KMS-11 (cell line): Measurements from ENCODE around the gene KIFC3.

Experiments
- H2AFZ ChIP-seq: fragments of 200-600 bp; sonication (generic); 2 replicates; pipeline ENCODE4 v1.6.1; 2016; ENCODE audit warnings: antibody characterized with exemption, mixed run types, low read depth
- H3K27ac ChIP-seq: fragments of 200-600 bp; sonication (generic); 2 replicates; pipeline ENCODE4 v1.6.1; 2016; ENCODE audit warnings: mild to moderate bottlenecking, mixed run types
- H3K27me3 ChIP-seq: fragments of 200-600 bp; sonication (generic); 2 replicates; pipeline ENCODE4 v1.6.1; 2017; ENCODE audit warnings: mild to moderate bottlenecking, low read depth, mixed run types, moderate library complexity; ENCODE audit not compliant: insufficient read depth
- H3K36me3 ChIP-seq: fragments of 200-600 bp; sonication (generic); 2 replicates; pipeline ENCODE4 v1.6.1; 2017; ENCODE audit warnings: mild to moderate bottlenecking, mixed run types; ENCODE audit not compliant: insufficient read depth
- H3K4me1 ChIP-seq: fragments of 200-600 bp; sonication (generic); 2 replicates; pipeline ENCODE4 v1.6.1; 2016; ENCODE audit warnings: mild to moderate bottlenecking, low read depth, mixed run types; ENCODE audit not compliant: poor library complexity, severe bottlenecking
- H3K4me2 ChIP-seq: fragments of 200-600 bp; sonication (generic); 2 replicates; pipeline ENCODE4 v1.7.0; 2016; ENCODE audit warnings: mild to moderate bottlenecking, mixed run types
- H3K4me3 ChIP-seq: fragments of 200-600 bp; sonication (generic); IDR thresholded peaks from 2 replicates; pipeline ENCODE4 v1.6.1; 2017; ENCODE audit warnings: low read depth, low read length, mixed read lengths; ENCODE audit not compliant: insufficient read depth
- H3K79me2 ChIP-seq: fragments of 200-600 bp; sonication (generic); 2 replicates; pipeline ENCODE4 v1.6.1; 2016; ENCODE audit warnings: low read depth, mixed run types; ENCODE audit not compliant: insufficient read depth
- H3K9ac ChIP-seq: fragments of 200-600 bp; sonication (generic); 2 replicates; pipeline ENCODE4 v1.6.1; 2016; ENCODE audit warnings: mild to moderate bottlenecking, mixed run types
- H4K20me1 ChIP-seq: fragments of 200-600 bp; sonication (generic); 2 replicates; pipeline ENCODE4 v1.6.1; 2016; ENCODE audit warnings: mild to moderate bottlenecking, mixed run types; ENCODE audit not compliant: insufficient read depth
- CTCF ChIP-seq: fragments of 200-600 bp; sonication (generic); conservative IDR thresholded peaks from 2 replicates; pipeline ENCODE4 v1.6.1; 2017; ENCODE audit warnings: low read depth, mild to moderate bottlenecking, antibody characterized with exemption, low read length, moderate library complexity, mixed read lengths

Gene KIFC3

DNA sequence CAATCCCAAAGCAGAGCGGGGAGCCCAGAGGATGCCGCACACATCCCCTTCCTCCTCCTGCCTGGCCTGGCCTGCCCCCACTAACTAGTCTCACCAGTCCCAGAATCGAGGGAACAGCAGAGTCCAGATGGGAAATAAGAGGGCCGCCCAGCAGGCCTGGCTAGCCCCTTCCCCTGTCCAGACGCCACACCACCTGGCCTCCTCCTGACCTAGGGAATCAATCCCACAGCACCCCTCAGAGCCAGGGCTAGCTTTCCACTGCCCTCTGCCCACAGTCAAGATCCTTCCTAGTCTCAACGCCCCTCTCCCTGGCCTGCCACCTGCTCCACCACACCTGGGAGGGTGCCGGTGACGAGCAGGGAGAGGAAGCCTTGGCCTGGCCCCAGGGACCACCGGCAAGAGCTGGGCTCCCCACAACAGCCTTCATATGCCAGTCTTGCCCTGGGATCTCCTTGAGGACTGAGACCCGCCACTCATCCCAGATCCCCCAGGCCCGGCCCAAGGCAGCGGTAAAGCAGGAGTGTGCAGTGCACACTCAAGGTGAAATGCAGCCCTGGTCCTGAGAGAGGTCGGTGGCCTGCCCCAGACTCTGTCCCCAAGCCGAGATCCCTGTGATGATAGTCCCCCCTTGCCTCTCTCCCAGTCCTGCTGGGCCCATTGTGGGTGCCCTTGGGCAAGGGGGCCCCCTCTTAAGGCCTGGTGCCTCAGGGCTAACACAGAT is 38.8 kb downstream of the KIFC3 start:
- no peak overlapping the region for H3K27ac ChIP-seq

DNA sequence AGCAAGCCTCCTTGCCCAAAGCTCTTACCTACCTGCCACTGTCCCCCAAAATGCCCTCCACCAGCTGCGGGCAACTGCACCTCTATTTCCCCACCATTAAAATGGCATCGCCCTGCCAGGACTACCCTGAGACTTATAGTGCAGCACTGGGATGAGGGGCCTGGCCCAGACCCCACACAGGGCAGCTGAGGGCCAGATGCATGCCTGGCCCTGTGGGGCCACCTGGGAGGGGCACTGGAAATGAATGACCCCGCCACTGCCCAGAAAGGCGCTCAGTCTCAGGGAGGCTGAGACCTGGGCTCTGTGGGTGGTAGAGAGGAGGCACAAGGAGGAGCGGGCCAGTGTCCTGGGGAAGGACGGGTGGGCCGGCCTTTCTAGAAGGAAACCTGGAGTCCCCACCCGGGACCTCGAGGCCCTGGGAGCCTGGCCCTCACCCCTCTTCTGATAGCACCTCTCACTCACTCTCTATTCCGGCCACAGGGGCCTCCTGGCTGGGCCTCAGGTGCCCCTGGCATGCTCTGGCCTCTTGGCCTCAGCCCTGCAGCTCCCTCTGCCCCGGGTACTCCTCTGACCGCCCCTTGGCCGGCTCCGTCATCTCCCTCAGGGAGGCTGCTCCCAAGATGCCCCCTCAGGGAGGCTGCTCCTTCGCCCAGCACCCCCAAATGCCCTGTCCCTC is 39.8 kb downstream of the KIFC3 start:
- H3K36me3 ChIP-seq, result no peaks in the 10 kb centered on the region
- H3K79me2 ChIP-seq, result no peaks in the 10 kb centered on the region
- no peak overlapping the region for H2AFZ ChIP-seq
- H3K9ac ChIP-seq, result no peak overlapping the region
- TF ChIP-seq CTCF, result no peak
- no peak overlapping the region for H3K4me2 ChIP-seq
- H3K4me3 ChIP-seq, result no peak overlapping the region
- no peaks in the 10 kb centered on the region for H3K27me3 ChIP-seq
- no peaks in the 10 kb centered on the region for H4K20me1 ChIP-seq
- H3K27ac ChIP-seq, result no peak overlapping the region
- peaks cover 5% of the 10 kb centered on the region for H3K4me1 ChIP-seq

More for the DNA sequence above, 38.8 kb downstream of the KIFC3 start:
- Histone ChIP-seq H2AFZ (no peak overlapping the region), H3K4me2 (no peak overlapping the region), H3K4me1 (peaks cover 4% of the 10 kb centered on the region), H3K9ac (no peak overlapping the region), H3K36me3 (no peaks in the 10 kb centered on the region), H3K4me3 (no peak overlapping the region), H4K20me1 (no peaks in the 10 kb centered on the region), H3K27me3 (no peaks in the 10 kb centered on the region), H3K79me2 (no peaks in the 10 kb centered on the region)
- no peak for TF ChIP-seq CTCF

DNA sequence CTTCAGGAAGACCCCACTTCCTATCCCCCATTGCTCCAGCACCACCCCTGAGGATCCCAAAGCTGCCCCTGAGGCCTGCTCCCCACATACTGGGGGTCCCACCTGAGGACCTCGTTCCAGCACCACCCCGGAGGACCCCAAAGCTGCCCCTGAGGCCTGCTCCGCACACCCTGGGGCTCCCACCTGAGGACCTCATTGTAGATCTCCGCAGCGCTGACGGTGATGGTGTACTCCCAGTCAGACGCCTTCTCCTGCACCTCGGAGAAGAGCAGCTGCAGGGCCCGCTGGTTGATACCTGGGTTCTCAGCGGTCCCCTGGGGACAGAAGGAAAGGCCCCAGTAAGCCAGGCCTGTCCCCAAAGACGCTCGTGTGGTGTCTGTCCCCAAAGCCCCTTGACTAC is 40.3 kb downstream of the KIFC3 start:
- peaks cover 9% of the 10 kb centered on the region for H3K4me1 ChIP-seq

DNA sequence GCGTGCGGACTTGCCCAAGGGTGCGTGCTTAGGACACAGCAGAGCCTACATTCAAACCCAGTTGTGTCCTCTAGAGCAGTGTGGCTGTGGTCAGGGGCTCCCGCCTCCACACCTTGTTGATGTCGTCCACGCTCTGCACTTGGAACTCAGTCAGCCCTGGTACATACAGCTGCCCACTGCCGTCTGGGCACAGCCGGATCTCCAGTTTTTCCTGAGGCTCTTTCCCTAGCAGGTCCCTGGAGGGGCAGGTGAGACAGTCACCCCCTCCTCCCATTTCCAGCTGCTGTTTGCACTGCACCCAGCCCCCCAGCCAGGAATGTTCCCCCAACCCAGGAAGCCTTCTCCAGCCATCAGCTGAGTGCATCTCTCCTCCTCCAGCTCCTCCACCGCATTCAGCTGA is 41.0 kb downstream of the KIFC3 start:
- no peak for TF ChIP-seq CTCF

More for the DNA sequence above, 40.3 kb downstream of the KIFC3 start:
- H3K4me2 ChIP-seq, result no peak overlapping the region
- no peak for TF ChIP-seq CTCF
- no peak overlapping the region for H2AFZ ChIP-seq
- no peak overlapping the region for H3K9ac ChIP-seq
- no peak overlapping the region for H3K4me3 ChIP-seq
- H4K20me1 ChIP-seq, result no peaks in the 10 kb centered on the region
- no peak overlapping the region for H3K27ac ChIP-seq
- H3K79me2 ChIP-seq, result no peaks in the 10 kb centered on the region
- H3K27me3 ChIP-seq, result no peaks in the 10 kb centered on the region
- no peaks in the 10 kb centered on the region for H3K36me3 ChIP-seq

More for the DNA sequence above, 41.0 kb downstream of the KIFC3 start:
- H3K27me3 ChIP-seq, result no peaks in the 10 kb centered on the region
- peaks cover 10% of the 10 kb centered on the region for H3K4me1 ChIP-seq
- no peak overlapping the region for H3K4me2 ChIP-seq
- H2AFZ ChIP-seq, result no peak overlapping the region
- H3K9ac ChIP-seq, result no peak overlapping the region
- no peak overlapping the region for H3K4me3 ChIP-seq
- H3K79me2 ChIP-seq, result no peaks in the 10 kb centered on the region
- H3K36me3 ChIP-seq, result no peaks in the 10 kb centered on the region
- no peaks in the 10 kb centered on the region for H4K20me1 ChIP-seq
- H3K27ac ChIP-seq, result no peak overlapping the region
